Activated CD8-positive, alpha-beta memory T cell treated with anti-CD3 and anti-CD28 coated beads, Interleukin-2, amount 50 U/mL, for 24 hours (primary cell): ENCODE data around the gene CTXN1.
A peak's percentile ranks its signal among the peaks of the same experiment; 100 is the strongest.

Experiments
- DNase-seq: peaks from one replicate; pipeline ENCODE4 v3.0.0-alpha.2; 2020; ENCODE audit errors: extremely low read depth

CTXN1 gene

GRCh38 chr19:7914099-7914498 is 11.8 kb downstream of the CTXN1 start:
- no peak for DNase-seq

- no peak for DNase-seq
Observed at GRCh38 chr19:7913652-7914051, 12.3 kb downstream of the CTXN1 start.

- no peak for DNase-seq
Observed at GRCh38 chr19:7912697-7913564, 13.0 kb downstream of the CTXN1 start.

GRCh38 chr19:7912144-7912696 is 13.7 kb downstream of the CTXN1 start:
- no peak for DNase-seq

GRCh38 chr19:7911508-7912143 is 14.3 kb downstream of the CTXN1 start:
- no peak for DNase-seq

GRCh38 chr19:7910321-7911161 is 15.4 kb downstream of the CTXN1 start:
- no peak for DNase-seq

GRCh38 chr19:7909471-7910067 is 16.4 kb downstream of the CTXN1 start:
- no peak for DNase-seq

GRCh38 chr19:7908742-7909461 is 17.0 kb downstream of the CTXN1 start:
- DNase-seq = no peak

- DNase-seq = no peak
Observed at GRCh38 chr19:7908078-7908699, 17.7 kb downstream of the CTXN1 start.

GRCh38 chr19:7907544-7907943 is 18.4 kb downstream of the CTXN1 start:
- no peak for DNase-seq

- no peak for DNase-seq
Observed at GRCh38 chr19:7907122-7907521, 18.8 kb downstream of the CTXN1 start.

GRCh38 chr19:7905859-7906258 is 20.1 kb downstream of the CTXN1 start:
- no peak for DNase-seq

GRCh38 chr19:7905268-7905667 is 20.7 kb downstream of the CTXN1 start:
- DNase-seq = no peak

GRCh38 chr19:7904074-7905020 is 21.6 kb downstream of the CTXN1 start:
- DNase-seq = no peak

GRCh38 chr19:7903244-7904073 is 22.5 kb downstream of the CTXN1 start, which contains the start of gene MAP2K7:
Gene MAP2K7, plus strand, starts transcription at chr19:7903877. Its CDS starts 68 bp downstream, at chr19:7903945.
- peak; percentile 100 for DNase-seq

- DNase-seq = no peak
Observed at GRCh38 chr19:7902796-7903243, 23.1 kb downstream of the CTXN1 start.

GRCh38 chr19:7901337-7901736 is 24.6 kb downstream of the CTXN1 start:
- DNase-seq = no peak

GRCh38 chr19:7900931-7901330 is 25.0 kb downstream of the CTXN1 start:
- no peak for DNase-seq
